Colonic mucosa (tissue), 4 donors: ENCODE data around the gene GPR141. TPM values are rescaled to one million over a fixed set of nuclear protein-coding genes. Genes with fewer than 3 reads are reported as not detected.

Source experiments
- DNase-seq: peaks from one replicate; pipeline ENCODE4 v3.0.0-alpha.2; 2020
- H3K27ac ChIP-seq: fragments of 200-600 bp; one replicate; pipeline ENCODE4 v1.8.0; 2021
- H3K27me3 ChIP-seq: fragments of 200-600 bp; one replicate; pipeline ENCODE4 v1.8.0; 2021
- H3K36me3 ChIP-seq: fragments of 200-600 bp; one replicate; pipeline ENCODE4 v1.8.0; 2021
- H3K4me1 ChIP-seq: fragments of 200-600 bp; one replicate; pipeline ENCODE4 v1.8.0; 2021; ENCODE audit warnings: mild to moderate bottlenecking
- H3K4me3 ChIP-seq: fragments of 200-600 bp; one replicate; pipeline ENCODE4 v1.8.0; 2021
- H3K9ac ChIP-seq, 2 donors: one replicate each; pipeline ENCODE4 v1.7.0; 2013; ENCODE audit warnings: control low read depth in 2 of 2, low read depth in 2 of 2, low read length in 2 of 2
- H3K9me3 ChIP-seq: fragments of 200-600 bp; one replicate; pipeline ENCODE4 v1.8.0; 2021
- intact Hi-C: fragments of 100-400 bp; cut with DNase I; formaldehyde crosslinking; loops from one replicate; pipeline ENCODE4 v1.14.1; 2022
- total RNA-seq, 2 donors: library from RNA; stranded (reverse); fragmentation: NEBNext Ultra II Directional in 1 of 2; extraction: Animal tissue kit (Norgen Biotek cat#: 25700) in 1 of 2; gene quantifications; one replicate each; pipeline ENCODE4 v1.2.1, GENCODE V29; 2021
- TF ChIP-seq, protein P1 (sequence below): fragments of 200-600 bp; IDR thresholded peaks from one replicate; pipeline ENCODE4 v1.8.0; 2022; ENCODE audit warnings: antibody characterized with exemption, mild to moderate bottlenecking
- donor health status: healthy.
- donor health status: DM: no; HTN: no; CAD: no.
- donor health status: DM: no; HTN: no; CAD: no.

Gene GPR141
- total RNA-seq, 2 donors from 2014 or later = 0.40 to 0.58 TPM

DNA sequence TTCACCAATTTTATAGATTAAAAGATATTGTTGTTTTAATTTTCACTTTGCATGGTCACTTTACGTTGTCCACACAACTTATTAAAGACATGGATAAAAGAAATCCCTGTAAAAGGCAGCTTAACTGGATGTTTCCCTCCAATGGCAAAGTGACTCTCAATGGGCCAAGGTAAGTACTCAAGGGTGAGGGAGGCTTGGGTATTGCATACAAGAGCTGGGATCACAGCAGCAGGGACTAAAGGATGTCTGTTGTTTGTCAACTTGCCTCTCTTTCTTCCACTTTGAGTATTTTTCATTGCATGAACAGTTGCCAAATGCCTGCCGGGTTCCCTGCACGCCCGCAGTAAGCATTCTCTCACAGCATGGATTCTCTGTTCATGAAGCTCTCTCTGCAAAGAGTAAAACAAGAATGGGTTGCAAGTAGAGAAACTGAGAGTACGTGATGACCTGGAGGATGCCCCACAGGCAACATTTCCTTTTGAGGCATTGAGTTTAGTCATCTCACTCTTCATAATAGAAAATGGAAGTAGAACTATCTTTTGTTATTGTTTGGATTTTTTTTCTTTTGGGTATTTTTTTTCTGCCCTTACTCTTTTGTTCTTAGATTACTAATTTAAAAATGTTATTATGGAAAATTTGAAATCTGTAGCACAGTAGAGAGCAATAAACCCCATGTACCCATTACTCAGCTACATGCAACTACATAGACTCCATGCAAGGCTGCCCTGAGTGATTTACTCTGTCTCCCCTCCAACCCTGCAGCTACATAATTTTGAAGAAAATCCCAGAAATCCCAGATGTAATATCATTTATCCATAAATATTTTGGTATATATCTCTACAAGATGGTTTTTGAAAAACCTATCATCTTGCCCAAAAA lies 26.3 kb downstream of the GPR141 start:
- Histone ChIP-seq H3K9ac (no peak overlapping the region), H3K4me3 (no peak overlapping the region), H3K36me3 (no peaks in the 10 kb centered on the region), H3K4me1 (no peaks in the 10 kb centered on the region), H3K27me3 (no peaks in the 10 kb centered on the region), H3K27ac (no peak overlapping the region), H3K9me3 (no peaks in the 10 kb centered on the region)
- intact Hi-C loops = no loop called here
- TF ChIP-seq, protein P1, sequence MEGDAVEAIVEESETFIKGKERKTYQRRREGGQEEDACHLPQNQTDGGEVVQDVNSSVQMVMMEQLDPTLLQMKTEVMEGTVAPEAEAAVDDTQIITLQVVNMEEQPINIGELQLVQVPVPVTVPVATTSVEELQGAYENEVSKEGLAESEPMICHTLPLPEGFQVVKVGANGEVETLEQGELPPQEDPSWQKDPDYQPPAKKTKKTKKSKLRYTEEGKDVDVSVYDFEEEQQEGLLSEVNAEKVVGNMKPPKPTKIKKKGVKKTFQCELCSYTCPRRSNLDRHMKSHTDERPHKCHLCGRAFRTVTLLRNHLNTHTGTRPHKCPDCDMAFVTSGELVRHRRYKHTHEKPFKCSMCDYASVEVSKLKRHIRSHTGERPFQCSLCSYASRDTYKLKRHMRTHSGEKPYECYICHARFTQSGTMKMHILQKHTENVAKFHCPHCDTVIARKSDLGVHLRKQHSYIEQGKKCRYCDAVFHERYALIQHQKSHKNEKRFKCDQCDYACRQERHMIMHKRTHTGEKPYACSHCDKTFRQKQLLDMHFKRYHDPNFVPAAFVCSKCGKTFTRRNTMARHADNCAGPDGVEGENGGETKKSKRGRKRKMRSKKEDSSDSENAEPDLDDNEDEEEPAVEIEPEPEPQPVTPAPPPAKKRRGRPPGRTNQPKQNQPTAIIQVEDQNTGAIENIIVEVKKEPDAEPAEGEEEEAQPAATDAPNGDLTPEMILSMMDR = no peak
- no peak for DNase-seq

DNA sequence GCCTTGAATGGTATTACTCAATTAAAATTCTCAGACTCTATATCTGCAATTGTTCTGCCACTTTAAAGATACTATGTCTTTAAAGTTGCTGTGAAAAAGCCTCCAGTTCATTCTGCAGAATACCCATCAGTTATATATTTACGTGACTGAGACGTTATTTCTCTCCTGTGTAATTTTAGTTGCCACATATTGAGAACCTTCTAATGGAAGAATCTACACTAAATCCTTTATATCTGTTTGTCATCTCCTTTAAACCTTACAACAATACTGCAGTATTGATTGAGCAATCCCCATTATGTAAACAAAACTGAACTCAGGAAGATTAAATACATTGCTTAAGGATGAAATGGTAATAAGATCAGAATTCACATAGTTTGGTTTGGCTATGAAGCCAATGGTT lies 30.0 kb downstream of the GPR141 start:
- Histone ChIP-seq H3K4me1 (no peaks in the 10 kb centered on the region), H3K27me3 (no peaks in the 10 kb centered on the region), H3K9ac (no peak overlapping the region), H3K4me3 (no peak overlapping the region), H3K27ac (no peak overlapping the region), H3K36me3 (no peaks in the 10 kb centered on the region), H3K9me3 (no peaks in the 10 kb centered on the region)
- intact Hi-C loops = no loop called here
- no peak for DNase-seq
- TF ChIP-seq, protein P1 = no peak

DNA sequence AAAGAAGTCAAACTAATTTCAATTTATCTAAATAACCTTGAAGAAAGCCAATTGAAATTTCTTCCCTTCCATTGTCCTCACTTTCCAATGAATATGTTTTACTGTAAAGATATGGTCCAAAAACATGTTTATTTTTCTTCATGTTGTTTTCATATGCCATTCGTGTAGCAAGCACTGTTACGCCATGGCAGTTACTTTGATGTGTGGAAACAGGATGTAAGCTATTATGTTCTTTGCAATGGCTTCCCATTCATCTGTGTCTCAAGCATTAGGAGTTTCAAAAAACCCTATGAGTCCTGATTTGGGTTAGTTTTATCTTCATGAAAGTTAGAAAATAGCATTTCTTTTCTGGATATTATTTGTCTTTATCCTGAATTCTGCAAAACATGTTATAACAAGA lies 31.0 kb downstream of the GPR141 start:
- no peaks in the 10 kb centered on the region for H3K27me3 ChIP-seq
- H3K4me1 ChIP-seq = no peaks in the 10 kb centered on the region
- intact Hi-C loops = no loop called here
- no peaks in the 10 kb centered on the region for H3K9me3 ChIP-seq
- TF ChIP-seq, protein P1 = no peak
- no peak overlapping the region for H3K27ac ChIP-seq
- DNase-seq = no peak
- H3K36me3 ChIP-seq = no peaks in the 10 kb centered on the region
- no peak overlapping the region for H3K4me3 ChIP-seq
- H3K9ac ChIP-seq = no peak overlapping the region

DNA sequence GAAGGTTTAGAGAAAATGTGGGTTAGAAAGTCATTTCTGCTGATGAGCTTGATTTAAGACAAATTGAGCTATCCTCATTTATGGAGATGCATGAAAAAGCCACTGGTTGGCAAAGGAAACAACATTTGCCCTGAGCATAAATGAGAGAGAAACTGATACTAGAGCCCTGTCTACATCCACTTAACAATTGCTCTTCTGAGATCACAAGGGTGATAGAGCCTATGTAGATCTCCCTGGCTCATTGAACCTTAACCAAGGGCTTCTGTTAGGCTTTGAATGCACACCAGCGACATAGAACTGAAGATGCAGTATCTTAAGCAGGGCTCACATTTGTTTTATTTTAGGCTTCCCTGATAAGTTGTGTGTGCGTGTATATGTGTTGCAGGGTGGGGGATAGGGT lies 35.0 kb downstream of the GPR141 start:
- Histone ChIP-seq H3K36me3 (no peaks in the 10 kb centered on the region), H3K27ac (no peak overlapping the region), H3K4me3 (no peak overlapping the region), H3K27me3 (no peaks in the 10 kb centered on the region), H3K9me3 (no peaks in the 10 kb centered on the region), H3K9ac (no peak overlapping the region), H3K4me1 (no peaks in the 10 kb centered on the region)
- intact Hi-C loops = no loop called here
- DNase-seq = no peak
- TF ChIP-seq, protein P1 = no peak

DNA sequence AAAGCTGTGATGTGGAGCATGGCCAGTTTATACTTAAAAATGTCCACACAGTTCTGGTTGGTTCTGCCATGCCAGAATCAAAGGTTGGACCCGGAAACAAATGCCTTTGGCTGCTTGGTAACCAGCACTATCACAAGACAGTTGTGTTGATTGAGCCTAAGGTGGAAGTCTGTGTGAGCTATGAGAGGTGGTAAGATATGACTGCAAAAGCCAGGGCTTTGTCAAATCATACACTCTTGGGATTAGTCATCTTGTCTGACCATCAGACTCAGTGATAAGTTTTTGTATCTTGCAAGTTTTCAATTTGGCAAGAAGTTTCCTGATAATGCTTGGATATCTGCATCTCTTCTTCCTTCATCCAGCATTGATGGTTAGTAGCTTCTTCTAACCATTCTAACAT lies 35.5 kb downstream of the GPR141 start:
- intact Hi-C loops = no loop called here
- H3K27ac ChIP-seq = no peak overlapping the region
- DNase-seq = no peak
- no peaks in the 10 kb centered on the region for H3K4me1 ChIP-seq
- H3K9me3 ChIP-seq = no peaks in the 10 kb centered on the region
- H3K4me3 ChIP-seq = no peak overlapping the region
- H3K36me3 ChIP-seq = no peaks in the 10 kb centered on the region
- H3K9ac ChIP-seq = no peak overlapping the region
- TF ChIP-seq, protein P1 = no peak
- no peaks in the 10 kb centered on the region for H3K27me3 ChIP-seq
